ENCODE measurements around the gene IL23R. TPM values are rescaled to one million over a fixed set of nuclear protein-coding genes. Genes with fewer than 3 reads are reported as not detected.

The IL23R gene
- total and polyA plus RNA-seq, 4 donors, result 0.08 to 0.09 TPM; not detected in 2

DNA sequence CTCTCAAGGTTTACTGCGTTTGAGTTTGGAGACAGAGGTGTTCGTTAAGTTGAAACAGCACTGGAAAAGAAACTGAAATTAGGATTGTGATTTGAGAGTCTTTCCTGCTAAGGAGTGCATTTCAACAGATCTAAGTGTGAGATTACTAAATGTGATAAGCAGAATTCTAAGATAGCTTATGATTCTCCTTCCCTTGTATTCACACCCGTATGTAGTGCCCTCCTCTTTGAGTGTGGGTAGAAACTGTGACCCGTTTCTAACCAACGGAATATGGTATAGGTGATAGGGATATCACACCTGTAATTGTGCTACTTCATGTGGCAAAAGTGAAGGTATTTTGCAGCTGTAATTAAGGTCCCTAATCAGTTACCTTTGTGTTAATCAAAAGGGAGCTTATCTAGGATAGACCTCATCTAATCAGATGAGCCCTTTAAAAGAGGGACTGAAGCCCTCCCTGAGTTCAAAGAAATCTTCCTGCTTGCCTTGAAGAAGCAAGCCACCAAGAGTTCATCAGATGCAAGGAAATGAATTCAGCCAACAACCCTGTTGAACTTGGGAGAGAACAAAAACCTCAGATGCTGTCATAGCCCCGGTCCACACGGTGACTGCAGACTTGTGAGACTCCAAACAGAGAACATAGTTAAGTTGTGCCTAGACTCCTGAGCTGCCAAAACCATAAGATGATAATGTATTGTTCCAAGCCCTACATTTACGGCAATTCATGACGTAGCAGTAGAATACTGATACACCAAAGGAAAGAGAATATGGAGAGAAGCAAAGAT lies 128.8 kb downstream of the IL23R start (continued):
- TF ChIP-seq TAF1 (conservative IDR thresholded peaks at IDR 0.05), result no peak
- no peak for TF ChIP-seq EGR1 (IDR thresholded peaks at IDR 0.05; ENCODE audit: low read depth in 2 of 2)
- no peak for TF ChIP-seq NR2F2 (IDR thresholded peaks at IDR 0.05)
- TF ChIP-seq, protein P1, sequence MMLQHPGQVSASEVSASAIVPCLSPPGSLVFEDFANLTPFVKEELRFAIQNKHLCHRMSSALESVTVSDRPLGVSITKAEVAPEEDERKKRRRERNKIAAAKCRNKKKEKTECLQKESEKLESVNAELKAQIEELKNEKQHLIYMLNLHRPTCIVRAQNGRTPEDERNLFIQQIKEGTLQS (IDR thresholded peaks at IDR 0.05), result no peak
- TF ChIP-seq SP1 (IDR thresholded peaks at IDR 0.05), result no peak
- no peak for TF ChIP-seq FOXA1 (IDR thresholded peaks at IDR 0.05)
- no peak for TF ChIP-seq HNF4G (IDR thresholded peaks at IDR 0.05)

DNA sequence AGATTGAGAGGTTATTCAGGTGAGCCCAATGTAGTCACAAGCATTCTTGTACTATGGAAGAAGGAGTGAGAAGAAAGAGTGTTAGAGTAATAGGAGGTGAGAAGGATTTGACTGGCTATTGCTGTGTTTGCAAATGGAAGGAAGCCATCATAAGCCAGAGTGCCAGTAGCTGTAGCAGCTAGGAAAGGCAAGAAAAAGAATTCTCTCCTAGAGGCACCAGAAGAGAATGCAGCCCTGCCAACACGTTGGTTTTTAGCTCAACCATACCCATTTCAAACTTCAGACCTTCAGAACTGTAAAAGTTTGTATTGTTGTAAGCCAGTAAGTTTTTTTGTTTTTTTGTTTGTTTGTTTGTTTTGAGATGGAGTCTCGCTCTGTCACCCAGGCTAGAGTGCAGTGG lies 132.5 kb downstream of the IL23R start:
- Histone ChIP-seq H3K9me3 (ENCODE audit: control insufficient read depth in 4 of 4, low read length in 3 of 4) (no peaks in the 10 kb centered on the region), H3K9ac (ENCODE audit: low read depth in 1 of 2, low read length in 2 of 2) (no peak overlapping the region), H3K27ac (ENCODE audit: low read depth in 1 of 2, low read length in 2 of 2) (no peak overlapping the region), H3K36me3 (ENCODE audit: control insufficient read depth in 4 of 4, insufficient read depth in 3 of 4, low read depth in 1 of 4, low read length in 3 of 4) (no peaks in the 10 kb centered on the region), H3K27me3 (ENCODE audit: control insufficient read depth in 4 of 4, insufficient read depth in 4 of 4, low read length in 3 of 4) (no peaks in the 10 kb centered on the region), H3K4me3 (ENCODE audit: low read depth in 1 of 3, low read length in 3 of 3) (no peak overlapping the region), H3K4me1 (ENCODE audit: control insufficient read depth in 4 of 4, insufficient read depth in 4 of 4, low read length in 3 of 4) (no peaks in the 10 kb centered on the region)
- TF ChIP-seq YY1 (IDR thresholded peaks at IDR 0.05) (no peak), SP1 (IDR thresholded peaks at IDR 0.05) (no peak), NR2F2 (IDR thresholded peaks at IDR 0.05) (no peak), FOXA1 (IDR thresholded peaks at IDR 0.05) (no peak), HNF4A (conservative IDR thresholded peaks at IDR 0.05) (no peak), EGR1 (IDR thresholded peaks at IDR 0.05; ENCODE audit: low read depth in 2 of 2) (no peak), FOXA2 (IDR thresholded peaks at IDR 0.05) (no peak), RXRA (IDR thresholded peaks at IDR 0.05) (no peak)
- TF ChIP-seq, protein P2, sequence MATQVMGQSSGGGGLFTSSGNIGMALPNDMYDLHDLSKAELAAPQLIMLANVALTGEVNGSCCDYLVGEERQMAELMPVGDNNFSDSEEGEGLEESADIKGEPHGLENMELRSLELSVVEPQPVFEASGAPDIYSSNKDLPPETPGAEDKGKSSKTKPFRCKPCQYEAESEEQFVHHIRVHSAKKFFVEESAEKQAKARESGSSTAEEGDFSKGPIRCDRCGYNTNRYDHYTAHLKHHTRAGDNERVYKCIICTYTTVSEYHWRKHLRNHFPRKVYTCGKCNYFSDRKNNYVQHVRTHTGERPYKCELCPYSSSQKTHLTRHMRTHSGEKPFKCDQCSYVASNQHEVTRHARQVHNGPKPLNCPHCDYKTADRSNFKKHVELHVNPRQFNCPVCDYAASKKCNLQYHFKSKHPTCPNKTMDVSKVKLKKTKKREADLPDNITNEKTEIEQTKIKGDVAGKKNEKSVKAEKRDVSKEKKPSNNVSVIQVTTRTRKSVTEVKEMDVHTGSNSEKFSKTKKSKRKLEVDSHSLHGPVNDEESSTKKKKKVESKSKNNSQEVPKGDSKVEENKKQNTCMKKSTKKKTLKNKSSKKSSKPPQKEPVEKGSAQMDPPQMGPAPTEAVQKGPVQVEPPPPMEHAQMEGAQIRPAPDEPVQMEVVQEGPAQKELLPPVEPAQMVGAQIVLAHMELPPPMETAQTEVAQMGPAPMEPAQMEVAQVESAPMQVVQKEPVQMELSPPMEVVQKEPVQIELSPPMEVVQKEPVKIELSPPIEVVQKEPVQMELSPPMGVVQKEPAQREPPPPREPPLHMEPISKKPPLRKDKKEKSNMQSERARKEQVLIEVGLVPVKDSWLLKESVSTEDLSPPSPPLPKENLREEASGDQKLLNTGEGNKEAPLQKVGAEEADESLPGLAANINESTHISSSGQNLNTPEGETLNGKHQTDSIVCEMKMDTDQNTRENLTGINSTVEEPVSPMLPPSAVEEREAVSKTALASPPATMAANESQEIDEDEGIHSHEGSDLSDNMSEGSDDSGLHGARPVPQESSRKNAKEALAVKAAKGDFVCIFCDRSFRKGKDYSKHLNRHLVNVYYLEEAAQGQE (IDR thresholded peaks at IDR 0.05), result no peak
- no peak for DNase-seq (ENCODE audit: low spot score)
- WGBS, result 70% methylated on average over 2 of the region's 2 CpGs

DNA sequence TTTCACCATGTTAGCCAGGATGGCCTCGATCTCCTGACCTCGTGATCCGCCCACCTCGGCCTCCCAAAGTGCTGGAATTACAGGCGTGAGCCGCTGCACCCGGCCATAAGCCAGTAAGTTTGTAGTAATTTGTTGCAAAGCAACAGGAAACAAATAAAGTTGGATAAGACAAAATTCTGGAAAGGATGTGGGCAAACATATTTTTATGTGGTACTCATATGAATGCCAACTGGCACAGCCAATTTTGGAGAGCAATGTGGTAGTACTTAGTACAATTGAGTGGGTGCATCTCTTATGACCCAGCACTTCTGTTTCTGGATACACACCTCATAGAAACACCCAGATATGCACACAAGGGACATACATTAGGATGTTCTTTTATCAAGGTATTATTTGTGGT lies 133.0 kb downstream of the IL23R start:
- DNase-seq (ENCODE audit: low spot score), result no peak
- Histone ChIP-seq H3K27me3 (ENCODE audit: control insufficient read depth in 4 of 4, insufficient read depth in 4 of 4, low read length in 3 of 4) (no peaks in the 10 kb centered on the region), H3K27ac (ENCODE audit: low read depth in 1 of 2, low read length in 2 of 2) (no peak overlapping the region), H3K9ac (ENCODE audit: low read depth in 1 of 2, low read length in 2 of 2) (no peak overlapping the region), H3K36me3 (ENCODE audit: control insufficient read depth in 4 of 4, insufficient read depth in 3 of 4, low read depth in 1 of 4, low read length in 3 of 4) (no peaks in the 10 kb centered on the region), H3K4me3 (ENCODE audit: low read depth in 1 of 3, low read length in 3 of 3) (no peak overlapping the region), H3K4me1 (ENCODE audit: control insufficient read depth in 4 of 4, insufficient read depth in 4 of 4, low read length in 3 of 4) (no peaks in the 10 kb centered on the region), H3K9me3 (ENCODE audit: control insufficient read depth in 4 of 4, low read length in 3 of 4) (no peaks in the 10 kb centered on the region)
- WGBS, result 94% methylated on average over 7 of the region's 7 CpGs
- TF ChIP-seq, protein P2 (IDR thresholded peaks at IDR 0.05), result no peak
- TF ChIP-seq FOXA1 (IDR thresholded peaks at IDR 0.05), result no peak
- no peak for TF ChIP-seq YY1 (IDR thresholded peaks at IDR 0.05)
- TF ChIP-seq HNF4A (conservative IDR thresholded peaks at IDR 0.05), result no peak
- TF ChIP-seq, protein P1 (IDR thresholded peaks at IDR 0.05), result no peak
- TF ChIP-seq EGR1 (IDR thresholded peaks at IDR 0.05; ENCODE audit: low read depth in 2 of 2), result no peak
- no peak for TF ChIP-seq HNF4G (IDR thresholded peaks at IDR 0.05)
- TF ChIP-seq JUND (IDR thresholded peaks at IDR 0.05), result no peak
- TF ChIP-seq TAF1 (conservative IDR thresholded peaks at IDR 0.05), result no peak
- no peak for TF ChIP-seq RXRA (IDR thresholded peaks at IDR 0.05)
- no peak for TF ChIP-seq NR2F2 (IDR thresholded peaks at IDR 0.05)
- no peak for TF ChIP-seq RAD21 (IDR thresholded peaks at IDR 0.05)
- no peak for TF ChIP-seq FOXA2 (IDR thresholded peaks at IDR 0.05)
- TF ChIP-seq, protein P3, sequence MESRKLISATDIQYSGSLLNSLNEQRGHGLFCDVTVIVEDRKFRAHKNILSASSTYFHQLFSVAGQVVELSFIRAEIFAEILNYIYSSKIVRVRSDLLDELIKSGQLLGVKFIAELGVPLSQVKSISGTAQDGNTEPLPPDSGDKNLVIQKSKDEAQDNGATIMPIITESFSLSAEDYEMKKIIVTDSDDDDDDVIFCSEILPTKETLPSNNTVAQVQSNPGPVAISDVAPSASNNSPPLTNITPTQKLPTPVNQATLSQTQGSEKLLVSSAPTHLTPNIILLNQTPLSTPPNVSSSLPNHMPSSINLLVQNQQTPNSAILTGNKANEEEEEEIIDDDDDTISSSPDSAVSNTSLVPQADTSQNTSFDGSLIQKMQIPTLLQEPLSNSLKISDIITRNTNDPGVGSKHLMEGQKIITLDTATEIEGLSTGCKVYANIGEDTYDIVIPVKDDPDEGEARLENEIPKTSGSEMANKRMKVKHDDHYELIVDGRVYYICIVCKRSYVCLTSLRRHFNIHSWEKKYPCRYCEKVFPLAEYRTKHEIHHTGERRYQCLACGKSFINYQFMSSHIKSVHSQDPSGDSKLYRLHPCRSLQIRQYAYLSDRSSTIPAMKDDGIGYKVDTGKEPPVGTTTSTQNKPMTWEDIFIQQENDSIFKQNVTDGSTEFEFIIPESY (IDR thresholded peaks at IDR 0.05), result no peak
- no peak for TF ChIP-seq SP1 (IDR thresholded peaks at IDR 0.05)
- TF ChIP-seq, protein P4, sequence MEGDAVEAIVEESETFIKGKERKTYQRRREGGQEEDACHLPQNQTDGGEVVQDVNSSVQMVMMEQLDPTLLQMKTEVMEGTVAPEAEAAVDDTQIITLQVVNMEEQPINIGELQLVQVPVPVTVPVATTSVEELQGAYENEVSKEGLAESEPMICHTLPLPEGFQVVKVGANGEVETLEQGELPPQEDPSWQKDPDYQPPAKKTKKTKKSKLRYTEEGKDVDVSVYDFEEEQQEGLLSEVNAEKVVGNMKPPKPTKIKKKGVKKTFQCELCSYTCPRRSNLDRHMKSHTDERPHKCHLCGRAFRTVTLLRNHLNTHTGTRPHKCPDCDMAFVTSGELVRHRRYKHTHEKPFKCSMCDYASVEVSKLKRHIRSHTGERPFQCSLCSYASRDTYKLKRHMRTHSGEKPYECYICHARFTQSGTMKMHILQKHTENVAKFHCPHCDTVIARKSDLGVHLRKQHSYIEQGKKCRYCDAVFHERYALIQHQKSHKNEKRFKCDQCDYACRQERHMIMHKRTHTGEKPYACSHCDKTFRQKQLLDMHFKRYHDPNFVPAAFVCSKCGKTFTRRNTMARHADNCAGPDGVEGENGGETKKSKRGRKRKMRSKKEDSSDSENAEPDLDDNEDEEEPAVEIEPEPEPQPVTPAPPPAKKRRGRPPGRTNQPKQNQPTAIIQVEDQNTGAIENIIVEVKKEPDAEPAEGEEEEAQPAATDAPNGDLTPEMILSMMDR (IDR thresholded peaks at IDR 0.05; ENCODE audit: low read depth, low read length, missing input control), result no peak

All from liver (tissue), 9 donors.